ENCODE measurements around the gene CTXN1. TPM values are rescaled to one million over a fixed set of nuclear protein-coding genes. Genes with fewer than 3 reads are reported as not detected.

The CTXN1 gene
- total and polyA plus RNA-seq, 2 of the 4 experiments (the other 2 are of a cell fraction) = 0.36 to 7.4 TPM

- H2AK9ac ChIP-seq (replicated peaks; ENCODE audit: low read depth, low read length, poor library complexity) = peak overlapping the region; percentile 82
- H3K9ac ChIP-seq (ENCODE audit: low read depth, low read length) = no peak overlapping the region
Observed at GRCh38 chr19:7917267-7918061, 8.5 kb downstream of the CTXN1 start.

More at GRCh38 chr19:7917267-7918061, 8.5 kb downstream of the CTXN1 start:
- Histone ChIP-seq H2BK120ac (ENCODE audit: low read depth, low read length) (no peak overlapping the region), H2BK15ac (ENCODE audit: low read depth, low read length) (no peak overlapping the region), H4K5ac (ENCODE audit: low read depth, low read length) (no peak overlapping the region; the same call in 1 of the 2 replicates), H2BK20ac (ENCODE audit: low read depth, low read length) (no peak overlapping the region), H2BK5ac (ENCODE audit: low read depth, low read length, poor library complexity, severe bottlenecking) (no peak overlapping the region), H3K18ac (ENCODE audit: low read depth, low read length) (no peak overlapping the region), H3K4me1 (ENCODE audit: control insufficient read depth, insufficient read depth, low read length) (peaks cover 21% of the 10 kb centered on the region), H3K4me2 (ENCODE audit: low read depth, low read length) (peak overlapping the region; percentile 44), H3K27me3 (ENCODE audit: control insufficient read depth, insufficient read depth, low read length) (peaks cover 11% of the 10 kb centered on the region), H3K27ac (ENCODE audit: insufficient read depth, low read length) (no peak overlapping the region; the same call in 1 of the 2 replicates), H3K9me1 (ENCODE audit: insufficient read depth, low read length) (peaks cover 9% of the 10 kb centered on the region), H3K14ac (replicated peaks; ENCODE audit: low read depth, low read length) (no peak overlapping the region), H3K4me3 (ENCODE audit: insufficient read depth, low read depth, low read length) (no peak overlapping the region), H3K56ac (ENCODE audit: extremely low read depth, insufficient read depth, low read length) (no peak overlapping the region), H3K36me3 (ENCODE audit: control insufficient read depth, insufficient read depth, low read length) (peaks cover 9% of the 10 kb centered on the region; the same call in 1 of the 2 replicates), H3K23ac (ENCODE audit: low read depth, low read length) (0 out of 2 replicates have a peak overlapping the region, but pooled peaks have one; percentile 2), H4K20me1 (ENCODE audit: insufficient read depth, low read length) (peaks cover 11% of the 10 kb centered on the region), H2AK5ac (ENCODE audit: low read depth, low read length) (0 out of 2 replicates have a peak overlapping the region, but pooled peaks have one; percentile 70), H4K91ac (ENCODE audit: insufficient read depth, low read depth, low read length) (peak overlapping the region; percentile 47; the same call in 1 of the 2 replicates), H3K9me3 (ENCODE audit: control insufficient read depth, insufficient read depth, low read length) (no peaks in the 10 kb centered on the region), H3K4ac (ENCODE audit: low read depth, low read length) (0 out of 2 replicates have a peak overlapping the region, but pooled peaks have one; percentile 75), H4K8ac (ENCODE audit: low read depth in 2 of 2, low read length in 2 of 2) (peak overlapping the region; percentile 61 to 67; a peak in 1 of 4 replicates), H3K79me1 (ENCODE audit: low read depth in 1 of 2, low read length in 2 of 2) (peaks cover 0 to 19% of the 10 kb centered on the region in 2 experiments; a peak in 2 of 4 replicates), H2AFZ (replicated peaks; ENCODE audit: low read length, poor library complexity) (peak overlapping the region; percentile 90)
- 11% methylated on average over 51 of the region's 71 CpGs; no CpG with 5 or more reads in 1 of the 2 experiments for WGBS, 2 experiments (ENCODE audit: extremely low coverage in 2 of 2, insufficient read length in 1 of 2)
- CTCF ChIA-PET = interaction anchor here (2.4 kb wide), 1 partner anchor 12 kb away, joined by 10 read pairs; no protein-coding TSS in a partner anchor
- POLR2A ChIA-PET (ENCODE audit: unreplicated experiment) = no interaction called here
- ATAC-seq (ENCODE audit: low read depth) (peak; percentile 8), DNase-seq (peak; percentile 45)
- intact Hi-C loops (cut with micrococcal nuclease) (no loop called here), dilution Hi-C loops (cut with HindIII; ENCODE audit: low sequenced_read_pairs, unreplicated experiment) (no loop called here), in situ Hi-C loops (cut with MboI; ENCODE audit: low sequenced_read_pairs) (no loop called here)
- TF ChIP-seq MAZ (IDR thresholded peaks at IDR 0.05; ENCODE audit: borderline replicate concordance, low read depth, low read length) (peak; percentile 25; the same call in 1 of the 2 replicates), RFX5 (IDR thresholded peaks at IDR 0.05; ENCODE audit: low read depth, low read length) (no peak), SMC3 (IDR thresholded peaks at IDR 0.05; ENCODE audit: low read depth, low read length) (no peak), CHD1 (IDR thresholded peaks at IDR 0.05; ENCODE audit: low read depth, low read length) (no peak), POLR2A (IDR thresholded peaks at IDR 0.05; ENCODE audit: low read depth, low read length) (no peak), FOS (IDR thresholded peaks at IDR 0.05; ENCODE audit: low read depth, low read length) (no peak), RCOR1 (IDR thresholded peaks at IDR 0.05; ENCODE audit: insufficient replicate concordance, low read length) (no peak), NFE2L2 (IDR thresholded peaks at IDR 0.05; ENCODE audit: low read depth, low read length) (no peak), RAD21 (IDR thresholded peaks at IDR 0.05; ENCODE audit: low read length) (peak; percentile 55)
- TF ChIP-seq, protein P1, sequence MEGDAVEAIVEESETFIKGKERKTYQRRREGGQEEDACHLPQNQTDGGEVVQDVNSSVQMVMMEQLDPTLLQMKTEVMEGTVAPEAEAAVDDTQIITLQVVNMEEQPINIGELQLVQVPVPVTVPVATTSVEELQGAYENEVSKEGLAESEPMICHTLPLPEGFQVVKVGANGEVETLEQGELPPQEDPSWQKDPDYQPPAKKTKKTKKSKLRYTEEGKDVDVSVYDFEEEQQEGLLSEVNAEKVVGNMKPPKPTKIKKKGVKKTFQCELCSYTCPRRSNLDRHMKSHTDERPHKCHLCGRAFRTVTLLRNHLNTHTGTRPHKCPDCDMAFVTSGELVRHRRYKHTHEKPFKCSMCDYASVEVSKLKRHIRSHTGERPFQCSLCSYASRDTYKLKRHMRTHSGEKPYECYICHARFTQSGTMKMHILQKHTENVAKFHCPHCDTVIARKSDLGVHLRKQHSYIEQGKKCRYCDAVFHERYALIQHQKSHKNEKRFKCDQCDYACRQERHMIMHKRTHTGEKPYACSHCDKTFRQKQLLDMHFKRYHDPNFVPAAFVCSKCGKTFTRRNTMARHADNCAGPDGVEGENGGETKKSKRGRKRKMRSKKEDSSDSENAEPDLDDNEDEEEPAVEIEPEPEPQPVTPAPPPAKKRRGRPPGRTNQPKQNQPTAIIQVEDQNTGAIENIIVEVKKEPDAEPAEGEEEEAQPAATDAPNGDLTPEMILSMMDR (conservative IDR thresholded peaks at IDR 0.05; ENCODE audit: low read depth, low read length) = peak; percentile 53
- BruUV-seq (replicated peaks) = no TSS peak

Measured in IMR-90 (cell line).